A673 (cell line): ENCODE results near the gene FARP1.

Experiments
- CTCF ChIP-seq: fragments of 300-800, 200-600 bp; sonication (generic); conservative IDR thresholded peaks from 2 replicates; pipeline ENCODE4 v1.5.1; 2017; ENCODE audit warnings: low read depth, mild to moderate bottlenecking, antibody characterized with exemption, low read length, moderate library complexity, mixed read lengths
- EZH2 ChIP-seq: fragments of 200-600 bp; sonication (generic); IDR thresholded peaks from 2 replicates; pipeline ENCODE4 v1.6.1; 2017; ENCODE audit warnings: borderline replicate concordance, low read depth, mild to moderate bottlenecking, mixed read lengths, antibody characterized with exemption, low read length; ENCODE audit not compliant: poor library complexity, severe bottlenecking

GRCh38 chr13:98189841-98190505 lies 47.1 kb downstream of the FARP1 start:
- no peak for TF ChIP-seq EZH2
- TF ChIP-seq CTCF = no peak
